NT2/D1 (cell line): ENCODE measurements around the gene IRX3.

Experiments used
- DNase-seq: peaks from one replicate; pipeline ENCODE4 v3.0.0-alpha.2; 2011; ENCODE audit warnings: low read depth, low spot score
- H3K27me3 ChIP-seq: 2 replicates; pipeline ENCODE4 v1.6.0; 2011; ENCODE audit warnings: mild to moderate bottlenecking; ENCODE audit not compliant: insufficient read length, insufficient read depth
- H3K36me3 ChIP-seq: 2 replicates; pipeline ENCODE4 v1.6.1; 2011; ENCODE audit warnings: mild to moderate bottlenecking, low read length, mixed read lengths; ENCODE audit not compliant: insufficient read depth, insufficient read length
- H3K4me1 ChIP-seq: 2 replicates; pipeline ENCODE4 v1.5.1; 2011; ENCODE audit not compliant: insufficient read depth, insufficient read length
- H3K4me3 ChIP-seq: 2 replicates; pipeline ENCODE4 v1.5.1; 2011; ENCODE audit warnings: low read depth; ENCODE audit not compliant: insufficient read length
- H3K9ac ChIP-seq: 2 replicates; pipeline ENCODE4 v1.6.0; 2011; ENCODE audit warnings: low read depth; ENCODE audit not compliant: insufficient read length
- H3K9me3 ChIP-seq: 2 replicates; pipeline ENCODE4 v1.5.1; 2011; ENCODE audit warnings: mild to moderate bottlenecking, low read length; ENCODE audit not compliant: insufficient read depth
- SUZ12 ChIP-seq: IDR thresholded peaks from 2 replicates; pipeline ENCODE4 v1.6.1; 2011; ENCODE audit not compliant: insufficient read length, insufficient read depth; ENCODE audit errors: extremely low read depth
- YY1 ChIP-seq: IDR thresholded peaks from 2 replicates; pipeline ENCODE4 v1.6.1; 2011; ENCODE audit not compliant: insufficient read length, insufficient read depth
- ZNF274 ChIP-seq: IDR thresholded peaks from 2 replicates; pipeline ENCODE4 v1.6.1; 2011; ENCODE audit warnings: mild to moderate bottlenecking, low read depth, low read length

Gene IRX3

GRCh38 chr16:54289945-54290832 lies 3.6 kb upstream of the IRX3 start:
- no peak for DNase-seq
- H3K4me3 ChIP-seq: peak overlapping the region; percentile 38

GRCh38 chr16:54289242-54289944 lies 2.8 kb upstream of the IRX3 start:
- peaks cover 83% of the 10 kb centered on the region for H3K27me3 ChIP-seq
- H3K4me3 ChIP-seq: peak overlapping the region; percentile 42
- H3K4me1 ChIP-seq: peaks cover 5% of the 10 kb centered on the region

More at GRCh38 chr16:54289945-54290832, 3.6 kb upstream of the IRX3 start:
- Histone ChIP-seq H3K36me3 (no peaks in the 10 kb centered on the region), H3K9ac (peak overlapping the region; percentile 77), H3K9me3 (no peaks in the 10 kb centered on the region), H3K27me3 (peaks cover 81% of the 10 kb centered on the region), H3K4me1 (peaks cover 3% of the 10 kb centered on the region)
- TF ChIP-seq ZNF274 (no peak), SUZ12 (peak; percentile 95)

GRCh38 chr16:54288835-54289241 lies 2.3 kb upstream of the IRX3 start:
- Histone ChIP-seq H3K36me3 (no peaks in the 10 kb centered on the region), H3K9ac (no peak overlapping the region), H3K27me3 (peaks cover 83% of the 10 kb centered on the region), H3K4me3 (peak overlapping the region; percentile 42), H3K9me3 (no peaks in the 10 kb centered on the region), H3K4me1 (peaks cover 5% of the 10 kb centered on the region)
- TF ChIP-seq SUZ12: peak; percentile 68
- no peak for TF ChIP-seq ZNF274
- TF ChIP-seq YY1: no peak
- DNase-seq: no peak

More at GRCh38 chr16:54289242-54289944, 2.8 kb upstream of the IRX3 start:
- Histone ChIP-seq H3K36me3 (no peaks in the 10 kb centered on the region), H3K9ac (peak overlapping the region; percentile 42), H3K9me3 (no peaks in the 10 kb centered on the region)
- peak; percentile 72 for TF ChIP-seq SUZ12
- TF ChIP-seq ZNF274: no peak
- TF ChIP-seq YY1: no peak
- DNase-seq: no peak

- TF ChIP-seq SUZ12 (peak; percentile 71), YY1 (no peak), ZNF274 (no peak)
- Histone ChIP-seq H3K4me3 (peak overlapping the region; percentile 64), H3K9me3 (no peaks in the 10 kb centered on the region), H3K27me3 (peaks cover 83% of the 10 kb centered on the region), H3K36me3 (no peaks in the 10 kb centered on the region), H3K9ac (peak overlapping the region; percentile 85), H3K4me1 (peaks cover 9% of the 10 kb centered on the region)
- no peak for DNase-seq
Measured at GRCh38 chr16:54288030-54288834, 1.6 kb upstream of the IRX3 start.

- H3K27me3 ChIP-seq: peaks cover 84% of the 10 kb centered on the region
Measured at GRCh38 chr16:54287131-54288029, 793 bp upstream of the IRX3 start.

GRCh38 chr16:54286090-54286365 lies 559 bp downstream of the IRX3 start:
- H3K4me1 ChIP-seq: peaks cover 13% of the 10 kb centered on the region
- H3K4me3 ChIP-seq: peak overlapping the region; percentile 65
- H3K9ac ChIP-seq: peak overlapping the region; percentile 85
- no peaks in the 10 kb centered on the region for H3K36me3 ChIP-seq
- DNase-seq: no peak
- H3K9me3 ChIP-seq: no peaks in the 10 kb centered on the region
- no peak for TF ChIP-seq ZNF274
- no peak for TF ChIP-seq YY1
- TF ChIP-seq SUZ12: no peak
- H3K27me3 ChIP-seq: peaks cover 84% of the 10 kb centered on the region

More at GRCh38 chr16:54287131-54288029, 793 bp upstream of the IRX3 start:
- Histone ChIP-seq H3K4me1 (peaks cover 9% of the 10 kb centered on the region), H3K36me3 (no peaks in the 10 kb centered on the region), H3K9me3 (no peaks in the 10 kb centered on the region), H3K9ac (peak overlapping the region; percentile 85), H3K4me3 (peak overlapping the region; percentile 64)
- no peak for TF ChIP-seq YY1
- TF ChIP-seq ZNF274: no peak
- no peak for TF ChIP-seq SUZ12
- DNase-seq: no peak
